ENCODE measurements around the gene LRRC75A. TPM values are rescaled to one million over a fixed set of nuclear protein-coding genes. Genes with fewer than 3 reads are reported as not detected.

LRRC75A gene
- total and polyA plus RNA-seq, 4 donors = 0.08 to 22.6 (median 0.37) TPM

DNA sequence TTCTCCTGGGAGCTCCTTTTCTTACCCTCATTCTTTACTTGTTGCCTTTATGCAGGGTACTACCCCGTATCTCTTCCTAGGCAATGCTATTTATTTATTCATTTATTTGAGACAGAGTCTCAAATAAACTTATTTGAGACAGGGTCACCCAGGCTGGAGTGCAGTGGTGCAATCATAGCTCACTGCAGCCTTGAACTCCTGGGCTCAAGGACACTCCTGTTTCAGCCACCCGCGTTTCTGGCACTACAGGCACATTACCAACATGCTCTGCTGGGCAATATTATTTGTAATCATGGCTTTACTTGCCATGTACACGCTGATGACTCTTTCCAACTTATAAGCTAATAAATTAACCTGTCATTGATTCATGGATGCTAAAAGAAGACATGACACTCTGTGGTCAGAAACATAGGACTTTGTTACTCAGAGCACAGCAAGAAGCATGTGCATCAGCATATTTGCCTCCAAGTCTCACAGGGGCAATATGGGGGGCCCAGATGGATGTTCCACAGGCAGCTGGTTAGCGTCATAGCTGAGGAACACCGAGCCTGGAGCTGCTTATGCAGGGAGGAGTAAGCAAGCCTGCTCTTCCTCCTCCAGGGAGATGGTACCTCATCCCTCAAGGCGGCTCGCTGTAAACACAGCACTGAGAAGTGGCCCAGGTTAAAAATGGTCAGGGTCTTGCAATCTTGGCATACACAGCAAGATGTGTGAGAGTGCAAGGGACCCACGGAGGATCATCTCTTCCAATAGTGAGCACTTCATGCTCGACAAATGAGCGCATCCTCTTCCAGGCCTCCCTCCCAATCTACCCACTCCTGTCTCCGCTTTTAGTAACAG, 4.2 kb upstream of the LRRC75A start:
- Histone ChIP-seq H3K4me3 (ENCODE audit: low read depth in 1 of 3, low read length in 3 of 3) (no peak overlapping the region), H3K9ac (ENCODE audit: low read depth in 1 of 2, low read length in 2 of 2) (no peak overlapping the region), H3K9me3 (ENCODE audit: control insufficient read depth in 4 of 4, low read length in 3 of 4) (no peaks in the 10 kb centered on the region), H3K4me1 (ENCODE audit: control insufficient read depth in 4 of 4, insufficient read depth in 4 of 4, low read length in 3 of 4) (peaks cover 4 to 10% (median 7%) of the 10 kb centered on the region in 4 donors), H3K36me3 (ENCODE audit: control insufficient read depth in 4 of 4, insufficient read depth in 3 of 4, low read depth in 1 of 4, low read length in 3 of 4) (no peaks in the 10 kb centered on the region), H3K27me3 (ENCODE audit: control insufficient read depth in 4 of 4, insufficient read depth in 4 of 4, low read length in 3 of 4) (no peaks in the 10 kb centered on the region), H3K27ac (ENCODE audit: low read depth in 1 of 2, low read length in 2 of 2) (no peak overlapping the region)
- TF ChIP-seq RXRA (IDR thresholded peaks at IDR 0.05) = peak in 1 of 2 donors; percentile 8
- peak in 1 of 2 donors; percentile 24 for TF ChIP-seq HNF4A (conservative IDR thresholded peaks at IDR 0.05)
- TF ChIP-seq TAF1 (conservative IDR thresholded peaks at IDR 0.05) = no peak
- no peak for DNase-seq (ENCODE audit: low spot score)
- 76% methylated on average over 12 of the region's 12 CpGs for WGBS

DNA sequence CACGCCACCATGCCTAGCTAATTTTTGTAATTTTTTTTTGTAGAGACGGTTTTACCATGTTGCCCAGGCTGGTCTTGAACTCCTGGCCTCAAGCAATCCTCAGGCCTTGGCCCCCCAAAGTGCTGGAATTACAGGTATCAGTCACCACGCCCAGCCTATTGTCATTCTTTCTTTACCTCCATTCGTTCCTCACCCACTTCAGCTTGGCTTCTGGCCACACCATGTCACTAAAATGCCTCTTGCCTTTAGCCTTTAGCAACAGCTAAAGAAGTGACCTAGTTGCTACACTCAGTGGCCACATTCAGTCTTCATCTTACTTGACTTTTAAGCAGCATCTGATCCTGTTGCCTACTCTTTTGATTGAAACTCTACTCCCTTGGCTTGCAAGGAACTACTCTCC, 3.6 kb upstream of the LRRC75A start:
- 80% methylated on average over 4 of the region's 4 CpGs for WGBS
- no peak overlapping the region for H3K9ac ChIP-seq (ENCODE audit: low read depth in 1 of 2, low read length in 2 of 2)
- TF ChIP-seq, protein P1, sequence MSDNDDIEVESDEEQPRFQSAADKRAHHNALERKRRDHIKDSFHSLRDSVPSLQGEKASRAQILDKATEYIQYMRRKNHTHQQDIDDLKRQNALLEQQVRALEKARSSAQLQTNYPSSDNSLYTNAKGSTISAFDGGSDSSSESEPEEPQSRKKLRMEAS (IDR thresholded peaks at IDR 0.05) = no peak
- TF ChIP-seq, protein P2, sequence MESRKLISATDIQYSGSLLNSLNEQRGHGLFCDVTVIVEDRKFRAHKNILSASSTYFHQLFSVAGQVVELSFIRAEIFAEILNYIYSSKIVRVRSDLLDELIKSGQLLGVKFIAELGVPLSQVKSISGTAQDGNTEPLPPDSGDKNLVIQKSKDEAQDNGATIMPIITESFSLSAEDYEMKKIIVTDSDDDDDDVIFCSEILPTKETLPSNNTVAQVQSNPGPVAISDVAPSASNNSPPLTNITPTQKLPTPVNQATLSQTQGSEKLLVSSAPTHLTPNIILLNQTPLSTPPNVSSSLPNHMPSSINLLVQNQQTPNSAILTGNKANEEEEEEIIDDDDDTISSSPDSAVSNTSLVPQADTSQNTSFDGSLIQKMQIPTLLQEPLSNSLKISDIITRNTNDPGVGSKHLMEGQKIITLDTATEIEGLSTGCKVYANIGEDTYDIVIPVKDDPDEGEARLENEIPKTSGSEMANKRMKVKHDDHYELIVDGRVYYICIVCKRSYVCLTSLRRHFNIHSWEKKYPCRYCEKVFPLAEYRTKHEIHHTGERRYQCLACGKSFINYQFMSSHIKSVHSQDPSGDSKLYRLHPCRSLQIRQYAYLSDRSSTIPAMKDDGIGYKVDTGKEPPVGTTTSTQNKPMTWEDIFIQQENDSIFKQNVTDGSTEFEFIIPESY (IDR thresholded peaks at IDR 0.05) = no peak
- TF ChIP-seq HNF4A (conservative IDR thresholded peaks at IDR 0.05) (no peak), SP1 (IDR thresholded peaks at IDR 0.05) (no peak), EGR1 (IDR thresholded peaks at IDR 0.05; ENCODE audit: low read depth in 2 of 2) (no peak), RAD21 (IDR thresholded peaks at IDR 0.05) (no peak), HNF4G (IDR thresholded peaks at IDR 0.05) (no peak), JUND (IDR thresholded peaks at IDR 0.05) (no peak)
- TF ChIP-seq, protein P3, sequence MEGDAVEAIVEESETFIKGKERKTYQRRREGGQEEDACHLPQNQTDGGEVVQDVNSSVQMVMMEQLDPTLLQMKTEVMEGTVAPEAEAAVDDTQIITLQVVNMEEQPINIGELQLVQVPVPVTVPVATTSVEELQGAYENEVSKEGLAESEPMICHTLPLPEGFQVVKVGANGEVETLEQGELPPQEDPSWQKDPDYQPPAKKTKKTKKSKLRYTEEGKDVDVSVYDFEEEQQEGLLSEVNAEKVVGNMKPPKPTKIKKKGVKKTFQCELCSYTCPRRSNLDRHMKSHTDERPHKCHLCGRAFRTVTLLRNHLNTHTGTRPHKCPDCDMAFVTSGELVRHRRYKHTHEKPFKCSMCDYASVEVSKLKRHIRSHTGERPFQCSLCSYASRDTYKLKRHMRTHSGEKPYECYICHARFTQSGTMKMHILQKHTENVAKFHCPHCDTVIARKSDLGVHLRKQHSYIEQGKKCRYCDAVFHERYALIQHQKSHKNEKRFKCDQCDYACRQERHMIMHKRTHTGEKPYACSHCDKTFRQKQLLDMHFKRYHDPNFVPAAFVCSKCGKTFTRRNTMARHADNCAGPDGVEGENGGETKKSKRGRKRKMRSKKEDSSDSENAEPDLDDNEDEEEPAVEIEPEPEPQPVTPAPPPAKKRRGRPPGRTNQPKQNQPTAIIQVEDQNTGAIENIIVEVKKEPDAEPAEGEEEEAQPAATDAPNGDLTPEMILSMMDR (IDR thresholded peaks at IDR 0.05; ENCODE audit: low read depth, low read length, missing input control) = no peak
- H3K27ac ChIP-seq (ENCODE audit: low read depth in 1 of 2, low read length in 2 of 2) = no peak overlapping the region
- H3K27me3 ChIP-seq (ENCODE audit: control insufficient read depth in 4 of 4, insufficient read depth in 4 of 4, low read length in 3 of 4) = no peaks in the 10 kb centered on the region
- DNase-seq (ENCODE audit: low spot score) = no peak
- no peaks in the 10 kb centered on the region for H3K9me3 ChIP-seq (ENCODE audit: control insufficient read depth in 4 of 4, low read length in 3 of 4)
- H3K36me3 ChIP-seq (ENCODE audit: control insufficient read depth in 4 of 4, insufficient read depth in 3 of 4, low read depth in 1 of 4, low read length in 3 of 4) = no peaks in the 10 kb centered on the region
- H3K4me3 ChIP-seq (ENCODE audit: low read depth in 1 of 3, low read length in 3 of 3) = no peak overlapping the region
- peaks cover 5 to 11% (median 8%) of the 10 kb centered on the region in 4 donors for H3K4me1 ChIP-seq (ENCODE audit: control insufficient read depth in 4 of 4, insufficient read depth in 4 of 4, low read length in 3 of 4)

DNA sequence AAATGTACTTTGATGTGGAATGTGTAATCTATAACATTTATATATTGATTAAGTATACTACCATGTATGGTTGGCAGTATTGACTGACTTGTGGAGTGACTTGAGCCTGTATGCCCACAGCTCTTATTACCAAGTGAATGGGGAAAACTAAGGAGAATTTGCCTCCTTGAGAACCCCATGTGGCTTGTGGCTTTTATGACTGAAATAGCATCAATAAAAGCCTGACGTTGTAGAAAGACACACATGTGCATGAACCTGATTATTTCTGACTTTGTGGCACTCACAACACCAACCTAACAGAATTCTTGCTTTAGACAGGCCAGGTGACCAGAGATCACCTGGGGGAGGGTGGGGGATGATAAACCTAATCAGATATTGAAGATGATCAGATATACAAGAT, 2.1 kb upstream of the LRRC75A start:
- H3K4me3 ChIP-seq (ENCODE audit: low read depth in 1 of 3, low read length in 3 of 3) = no peak overlapping the region
- no peaks in the 10 kb centered on the region for H3K36me3 ChIP-seq (ENCODE audit: control insufficient read depth in 4 of 4, insufficient read depth in 3 of 4, low read depth in 1 of 4, low read length in 3 of 4)
- H3K9ac ChIP-seq (ENCODE audit: low read depth in 1 of 2, low read length in 2 of 2) = no peak overlapping the region
- WGBS = 68% methylated on average over 1 of the region's 1 CpG
- no peak for DNase-seq (ENCODE audit: low spot score)
- H3K4me1 ChIP-seq (ENCODE audit: control insufficient read depth in 4 of 4, insufficient read depth in 4 of 4, low read length in 3 of 4) = peaks cover 5 to 15% (median 8%) of the 10 kb centered on the region in 4 donors
- no peak overlapping the region for H3K27ac ChIP-seq (ENCODE audit: low read depth in 1 of 2, low read length in 2 of 2)
- no peaks in the 10 kb centered on the region for H3K9me3 ChIP-seq (ENCODE audit: control insufficient read depth in 4 of 4, low read length in 3 of 4)
- H3K27me3 ChIP-seq (ENCODE audit: control insufficient read depth in 4 of 4, insufficient read depth in 4 of 4, low read length in 3 of 4) = no peaks in the 10 kb centered on the region
- TF ChIP-seq, protein P1 (IDR thresholded peaks at IDR 0.05) = no peak
- no peak for TF ChIP-seq JUND (IDR thresholded peaks at IDR 0.05)
- no peak for TF ChIP-seq FOXA1 (IDR thresholded peaks at IDR 0.05)
- no peak for TF ChIP-seq HNF4A (conservative IDR thresholded peaks at IDR 0.05)
- no peak for TF ChIP-seq EGR1 (IDR thresholded peaks at IDR 0.05; ENCODE audit: low read depth in 2 of 2)
- TF ChIP-seq, protein P3 (IDR thresholded peaks at IDR 0.05; ENCODE audit: low read depth, low read length, missing input control) = no peak
- TF ChIP-seq RXRA (IDR thresholded peaks at IDR 0.05) = no peak
- TF ChIP-seq SP1 (IDR thresholded peaks at IDR 0.05) = no peak
- no peak for TF ChIP-seq FOXA2 (IDR thresholded peaks at IDR 0.05)
- TF ChIP-seq GABPA (IDR thresholded peaks at IDR 0.05 in 1 of 2, conservative IDR thresholded peaks at IDR 0.05 in 1 of 2) = no peak
- no peak for TF ChIP-seq TAF1 (conservative IDR thresholded peaks at IDR 0.05)
- no peak for TF ChIP-seq YY1 (IDR thresholded peaks at IDR 0.05)
